GM19438 (cell line): ENCODE results near the gene NACC2.
"Not testable (repeated sequence)": the region's sequence is repeated elsewhere in the genome, so short reads cannot be mapped to it uniquely, and the experiment has no call there.

Source experiments
- ATAC-seq: cut with Tn5 transposase; IDR thresholded peaks from one replicate; pipeline ENCODE4 v1.9.1; 2021; ENCODE audit warnings: low read depth; ENCODE audit not compliant: unreplicated experiment

NACC2 gene

DNA sequence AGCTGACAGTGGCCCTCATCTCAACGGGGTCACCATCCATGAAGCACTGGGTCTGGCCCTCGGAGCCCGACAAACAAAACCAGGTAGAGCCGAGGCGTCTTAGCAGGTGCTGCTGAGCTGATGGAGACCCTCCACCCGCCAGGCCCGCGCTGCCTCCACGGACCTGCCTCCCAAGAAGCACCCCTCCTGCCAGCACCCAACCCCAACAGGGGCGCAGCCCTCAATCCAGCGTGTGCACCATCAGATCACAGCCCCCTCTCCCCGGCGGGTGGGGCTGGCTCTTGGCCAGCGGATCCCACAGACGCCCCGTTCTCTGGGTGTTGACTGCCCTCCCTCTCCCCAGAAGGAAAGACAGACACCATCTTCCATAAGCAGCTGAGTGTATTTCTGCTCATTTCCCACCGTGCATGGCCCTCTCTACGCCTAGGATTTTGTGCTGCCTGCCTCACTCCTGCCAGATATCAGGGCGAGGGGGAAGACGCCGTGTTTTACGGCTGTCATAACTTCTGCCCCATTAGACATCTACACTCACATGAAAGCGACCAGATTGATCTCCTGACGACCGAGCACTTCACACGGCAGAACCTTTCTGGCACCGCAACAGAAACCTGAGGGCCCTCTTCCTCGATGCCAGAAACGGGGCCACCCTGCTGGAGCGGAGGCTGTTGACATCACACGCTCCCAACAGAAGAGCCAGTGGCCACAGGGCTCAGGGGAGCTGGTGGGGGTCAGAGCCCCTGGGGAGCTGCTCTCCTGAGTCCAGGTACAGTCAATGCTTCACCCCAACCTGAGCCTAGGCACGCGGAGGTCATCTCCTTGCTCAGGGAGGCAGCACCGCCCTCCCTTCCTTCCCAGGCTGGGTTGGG, 12.4 kb downstream of the NACC2 start:
- no peak for ATAC-seq

DNA sequence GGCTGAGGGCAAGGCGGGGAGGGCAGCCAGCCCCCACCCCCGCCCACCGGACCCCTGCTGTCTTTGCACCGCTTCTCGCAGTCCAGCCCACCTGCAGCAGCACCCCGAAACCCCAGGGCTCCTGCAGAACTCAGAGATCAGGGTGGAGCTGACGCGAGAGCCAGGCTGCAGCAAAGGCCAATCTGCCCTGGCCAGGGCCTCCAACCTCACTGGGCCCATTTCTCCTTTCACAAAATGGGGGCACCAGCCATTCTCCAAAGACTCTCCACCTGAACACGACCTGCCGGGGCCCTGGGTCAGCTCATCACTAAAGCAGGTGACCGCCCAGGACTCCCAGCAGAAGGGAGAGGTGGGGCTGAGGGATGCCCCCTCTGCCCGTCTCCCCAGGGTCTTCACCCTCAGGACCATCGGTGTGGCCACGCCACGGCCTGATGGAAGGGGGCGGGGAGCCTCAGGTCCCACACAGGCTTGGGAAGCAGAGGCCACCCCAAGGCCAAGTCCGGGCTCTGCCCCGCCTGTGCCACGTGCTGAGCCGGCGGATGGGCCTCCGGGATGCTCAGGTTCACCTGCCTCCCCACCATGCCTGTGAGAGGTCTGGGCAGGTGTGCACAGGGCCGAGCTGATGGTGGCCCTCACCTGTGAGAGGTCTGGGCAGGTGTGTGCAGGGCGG, 13.1 kb downstream of the NACC2 start:
- no peak for ATAC-seq

DNA sequence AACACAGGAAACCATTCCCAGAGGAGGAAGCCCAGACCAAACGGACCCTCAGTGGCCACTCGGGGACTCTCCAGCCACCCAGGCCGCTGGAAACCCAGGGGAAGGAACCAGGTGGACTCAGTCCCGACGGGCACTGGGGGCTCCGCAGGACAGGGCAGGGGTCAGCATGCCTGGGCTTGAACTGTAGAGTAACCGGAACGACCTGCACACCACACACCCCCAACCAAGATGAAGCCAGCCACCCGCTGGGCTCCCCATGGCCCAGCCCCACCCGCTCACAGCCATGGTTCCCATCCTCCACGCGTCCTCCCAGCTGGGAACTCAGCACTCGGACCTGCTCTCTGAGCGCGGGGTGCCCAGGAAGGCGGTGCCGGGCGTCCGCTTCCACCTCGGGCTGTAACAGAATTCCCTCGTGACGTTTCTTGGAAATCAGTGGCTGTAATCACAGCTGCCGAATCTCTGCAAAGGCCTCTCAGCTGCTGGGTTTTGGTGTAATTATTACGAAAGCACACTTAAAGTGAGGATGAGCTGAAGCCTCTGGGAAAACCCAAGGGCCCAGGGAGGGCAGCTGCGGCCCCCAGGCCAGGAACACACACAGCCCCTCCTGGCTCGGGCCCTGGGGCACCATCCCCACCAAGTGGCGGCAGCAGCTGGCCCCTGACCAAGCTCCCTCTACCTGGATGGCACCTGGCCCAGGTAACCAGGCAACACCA, 13.8 kb downstream of the NACC2 start:
- ATAC-seq = no peak

DNA sequence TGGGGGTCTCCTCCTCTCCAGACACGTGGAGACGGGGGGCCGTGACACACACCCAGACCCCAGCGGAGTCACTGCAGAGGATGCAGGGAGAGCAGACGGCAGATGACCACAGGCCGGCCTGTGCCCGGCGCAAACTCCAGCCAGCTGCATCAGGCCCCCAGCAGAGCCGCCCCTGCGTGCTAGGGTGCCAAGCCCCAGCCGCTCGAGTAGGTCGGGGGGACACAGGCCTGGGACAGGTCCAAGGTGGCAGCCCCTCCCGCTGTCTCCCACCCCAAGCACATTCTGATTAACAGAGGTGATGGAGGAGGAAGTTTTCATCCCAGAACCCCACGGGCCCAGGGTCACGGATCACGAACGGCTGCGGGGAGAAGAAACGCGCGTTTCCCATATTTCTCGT, 14.4 kb downstream of the NACC2 start:
- no peak for ATAC-seq

DNA sequence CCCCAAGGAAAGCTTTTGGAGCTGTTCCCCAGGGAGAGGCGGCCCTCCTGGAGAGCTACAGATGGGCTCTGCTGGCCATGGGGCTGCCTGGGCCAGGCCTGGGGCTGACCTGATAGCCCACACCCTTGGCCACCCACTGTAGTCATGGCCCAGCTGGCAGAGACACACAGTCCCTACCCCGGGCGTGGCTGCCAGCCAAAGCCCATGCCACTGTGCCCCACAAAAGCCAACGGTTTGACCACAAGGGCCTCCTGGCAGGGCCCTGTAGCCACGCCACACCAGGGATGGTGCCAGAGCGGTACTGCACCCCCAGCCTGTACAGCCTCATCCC, 15.2 kb downstream of the NACC2 start:
- ATAC-seq = no peak

DNA sequence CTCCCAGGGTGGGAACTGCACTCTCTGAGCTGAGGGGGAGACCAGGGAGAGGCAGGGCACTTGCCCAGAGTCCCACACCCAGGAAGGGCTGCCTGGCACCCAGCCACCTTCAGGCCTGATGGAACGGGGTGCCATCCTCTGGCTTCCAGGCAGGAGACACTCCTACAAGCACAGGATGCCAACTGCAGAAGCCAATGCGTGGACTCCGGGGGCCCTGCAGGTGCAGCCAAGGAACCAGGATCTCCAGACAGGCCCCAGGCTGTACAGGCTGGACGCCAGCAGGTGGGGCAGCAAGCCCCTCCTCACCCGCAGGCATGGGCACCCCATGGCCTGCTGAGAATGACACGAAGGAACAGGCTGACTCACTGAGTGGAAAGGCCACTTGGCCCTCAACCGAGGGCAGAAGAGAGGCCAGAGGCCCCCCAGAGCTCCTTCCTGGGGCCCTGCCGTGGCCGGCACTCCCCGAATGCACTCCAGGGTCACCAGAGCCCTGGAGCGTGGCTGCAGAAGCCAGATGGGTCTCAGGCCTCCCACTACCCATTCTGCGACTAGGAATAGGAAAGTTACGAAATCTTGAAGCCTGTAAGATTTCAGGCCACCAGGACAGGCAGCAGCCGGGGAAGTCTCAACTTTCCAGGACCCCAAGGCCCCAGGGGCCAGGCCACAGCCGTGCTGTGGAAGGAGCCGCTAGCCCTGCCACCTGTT, 15.7 kb downstream of the NACC2 start:
- no peak for ATAC-seq

DNA sequence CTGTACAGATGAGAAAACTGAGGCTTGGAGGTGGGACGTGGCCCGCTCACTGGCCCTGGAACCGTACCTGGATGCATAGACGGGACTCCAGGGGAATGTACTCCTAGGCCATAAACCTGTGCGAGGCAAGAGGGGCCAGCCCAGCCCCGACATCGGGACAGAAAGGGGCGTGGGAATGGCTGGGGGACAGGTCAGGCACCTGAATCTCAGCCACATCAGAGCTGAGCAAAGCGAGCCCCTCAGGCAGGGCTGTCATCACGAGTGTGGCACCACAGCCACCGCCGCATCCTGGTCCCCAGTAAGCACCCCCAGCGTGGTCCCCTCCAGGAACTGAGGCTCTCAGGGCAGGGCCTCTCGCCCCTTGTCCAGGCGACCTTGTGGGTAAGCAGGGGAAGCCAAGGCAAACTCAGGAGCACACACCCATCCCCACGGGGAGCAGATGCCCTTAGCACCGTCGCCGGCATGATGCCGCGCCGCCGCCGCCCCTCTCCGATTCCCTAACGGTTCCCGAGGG, 16.5 kb downstream of the NACC2 start:
- ATAC-seq = no peak

DNA sequence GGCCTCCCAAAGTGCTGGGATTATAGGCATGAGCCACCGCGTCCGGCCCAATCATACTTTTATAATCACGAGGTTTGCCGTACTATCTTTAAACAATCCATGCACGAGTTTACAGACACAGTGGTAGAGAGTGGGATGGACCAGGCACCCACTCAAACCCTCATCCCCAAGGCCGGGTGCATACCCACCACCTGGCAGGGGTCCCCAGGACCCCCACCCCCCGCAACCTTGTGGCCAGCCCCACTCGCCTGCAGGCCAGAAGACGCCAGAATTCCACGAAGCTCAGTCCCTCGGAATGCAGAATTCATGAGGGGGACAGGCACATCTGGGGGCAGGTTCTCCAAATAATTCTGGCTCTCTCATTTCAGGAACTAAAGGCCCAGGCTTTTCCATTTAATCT, 17.1 kb downstream of the NACC2 start:
- ATAC-seq = no peak

DNA sequence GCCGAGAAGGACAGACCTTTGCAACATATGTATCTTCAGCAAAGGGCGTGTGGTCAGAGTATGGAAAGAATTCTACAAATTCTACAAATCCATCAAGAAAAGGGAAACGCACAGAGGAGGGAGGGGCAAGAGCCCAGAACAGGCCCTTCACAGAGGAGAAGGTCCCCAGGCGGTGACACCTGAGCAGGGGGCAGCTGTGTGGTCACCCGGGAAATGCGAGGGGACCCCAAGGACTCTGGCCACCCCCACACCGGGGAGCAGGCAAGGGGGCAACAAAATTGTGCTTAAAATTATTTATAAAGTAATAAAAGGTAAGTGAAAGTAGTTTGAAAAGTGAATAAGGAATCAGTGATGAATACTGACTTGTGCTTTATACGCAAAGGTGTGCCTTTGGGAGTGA, 17.6 kb downstream of the NACC2 start:
- ATAC-seq = no peak

DNA sequence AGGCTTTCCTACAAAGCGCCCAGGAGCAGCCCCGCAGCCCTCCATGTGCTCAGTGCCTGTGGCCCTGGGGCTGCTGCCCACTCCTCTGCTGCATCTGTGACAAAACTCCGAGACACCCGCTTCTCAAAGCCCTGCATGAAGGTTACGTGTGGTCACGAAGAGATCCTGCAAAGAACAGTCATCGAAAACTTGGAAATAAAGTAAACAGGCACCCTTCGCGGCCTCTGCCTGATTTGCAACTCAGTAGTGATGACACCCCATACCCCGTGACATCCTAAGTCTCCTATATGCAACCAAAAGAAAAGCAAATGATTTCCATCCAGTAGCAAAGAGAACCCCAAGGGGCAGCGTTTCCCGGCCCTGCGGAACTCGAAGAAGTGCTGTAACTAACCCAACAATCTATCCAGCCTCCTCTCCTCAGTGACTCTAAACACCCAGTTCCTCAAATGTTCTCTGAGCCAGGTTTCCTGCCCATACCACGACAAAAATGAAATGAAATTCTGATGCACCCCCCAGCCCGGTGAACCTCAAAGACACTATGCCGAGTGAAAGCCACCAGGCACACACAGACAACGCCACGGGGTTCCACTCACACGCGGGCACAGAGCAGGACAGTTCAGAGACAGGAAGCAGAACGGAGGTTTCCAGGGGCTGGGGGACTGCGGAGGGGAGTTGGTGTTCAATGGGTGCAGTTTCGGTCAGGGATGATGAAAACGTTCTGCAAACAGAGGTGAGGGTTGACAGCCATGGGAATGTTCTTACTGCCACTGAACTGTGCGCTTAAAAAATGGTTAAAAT, 19.0 kb downstream of the NACC2 start:
- ATAC-seq = no peak

DNA sequence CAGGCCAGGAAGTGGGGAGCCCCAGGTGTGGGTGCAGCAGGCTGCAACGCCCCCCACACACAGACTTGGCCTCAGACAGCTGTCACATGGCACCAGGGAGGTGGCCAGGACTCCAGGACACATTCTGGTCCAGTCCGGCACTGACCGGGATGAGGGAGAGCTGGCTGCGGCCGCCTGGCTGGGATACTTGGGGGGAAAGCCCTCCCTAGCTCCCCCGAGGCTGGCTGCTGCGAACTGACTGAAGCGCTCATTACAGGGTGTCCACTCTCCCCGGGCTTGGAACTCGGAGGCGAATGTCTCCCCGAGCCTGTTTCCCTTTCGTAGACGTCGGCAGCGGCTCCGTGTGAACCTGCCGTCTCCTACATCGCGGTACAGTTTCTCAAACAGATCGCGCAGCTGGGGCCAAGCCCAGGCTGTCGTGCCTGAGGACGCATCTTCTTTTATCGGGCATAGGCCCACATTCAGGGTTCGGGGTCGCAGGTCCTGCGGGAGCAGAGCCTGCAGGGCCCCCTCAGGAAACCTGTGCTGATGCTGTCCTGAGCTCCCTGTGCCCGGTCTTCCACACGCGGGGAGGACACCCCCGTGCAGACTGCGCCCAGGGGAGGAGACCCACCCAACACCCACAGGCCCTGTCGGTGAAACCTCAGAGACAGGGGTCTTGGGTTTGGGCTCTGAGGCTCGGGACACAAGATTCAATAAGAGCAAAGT, 19.8 kb downstream of the NACC2 start:
- ATAC-seq = no peak

DNA sequence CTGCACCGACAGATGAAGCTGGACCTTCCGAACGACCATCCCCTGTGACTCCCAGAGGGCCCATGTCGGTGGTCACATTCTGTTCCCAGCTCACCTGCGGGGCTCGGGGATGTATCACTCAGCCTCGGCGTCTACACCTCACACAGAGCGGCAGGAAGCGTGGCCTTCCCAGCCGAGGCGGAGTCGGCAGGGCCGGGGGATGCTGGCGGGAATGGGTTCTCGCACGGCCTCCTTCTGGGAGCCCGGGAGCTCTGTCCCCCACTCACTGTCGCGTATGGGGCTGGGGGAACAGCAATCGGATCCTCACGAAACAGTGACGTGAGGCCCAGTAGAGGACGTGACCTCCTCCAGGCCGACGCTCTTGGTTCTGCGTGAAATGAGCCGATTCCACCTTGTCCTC, 20.4 kb downstream of the NACC2 start:
- ATAC-seq = no peak

DNA sequence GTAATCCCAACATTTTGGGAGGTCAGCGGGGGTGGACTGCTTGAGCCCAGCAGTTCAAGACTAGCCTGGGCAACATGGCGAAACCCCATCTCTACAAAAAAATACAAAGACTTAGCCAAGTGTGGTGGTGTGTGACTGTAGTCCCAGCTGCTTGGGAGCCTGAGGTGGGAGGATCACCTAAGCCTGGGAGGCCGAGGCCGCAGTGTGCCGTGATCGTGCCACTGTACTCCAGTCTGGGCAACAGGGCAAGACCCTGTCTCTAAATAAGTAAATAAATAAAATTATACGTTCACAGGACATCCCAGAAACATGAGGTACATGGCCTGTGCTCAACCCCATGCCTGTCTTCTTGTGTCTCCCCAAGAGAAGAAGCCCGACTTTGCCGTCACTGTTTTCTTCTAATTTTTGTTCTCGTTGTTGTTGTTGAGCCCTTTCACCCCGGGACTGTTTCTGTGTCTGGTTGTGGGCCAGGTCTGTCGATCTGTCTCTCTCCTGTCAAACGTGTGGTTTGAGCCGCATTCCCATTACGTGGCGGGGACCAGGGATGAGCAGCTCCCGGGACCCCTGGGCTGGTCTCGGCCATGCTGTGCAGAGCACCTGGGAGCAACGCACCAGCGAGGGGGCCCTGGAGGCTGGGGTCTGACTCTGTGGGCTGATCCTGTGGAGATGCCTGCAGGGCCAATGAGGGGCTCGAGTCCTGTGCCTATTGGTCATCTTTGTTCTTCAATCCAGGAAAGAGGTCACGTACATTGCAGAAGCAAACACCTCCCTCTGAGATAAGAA, 32.2 kb downstream of the NACC2 start:
- no peak for ATAC-seq

DNA sequence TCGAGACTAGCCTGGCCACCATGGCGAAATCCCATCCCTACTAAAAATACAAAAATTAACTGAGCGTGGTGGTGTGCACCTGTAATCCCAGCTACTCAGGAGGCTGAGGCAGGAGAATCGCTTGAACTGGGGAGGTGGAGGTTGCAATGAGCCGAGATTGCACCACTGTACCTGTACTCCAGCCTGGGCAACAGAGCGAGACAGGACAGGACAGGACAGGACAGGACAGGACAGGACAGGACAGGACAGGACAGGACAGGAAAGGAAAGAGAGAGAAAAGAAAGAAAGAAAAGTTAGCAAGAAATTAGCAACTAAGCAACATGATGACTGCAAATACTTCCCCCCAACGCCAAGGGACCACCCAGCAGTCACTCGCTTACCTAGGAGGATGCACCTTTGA, 33.2 kb downstream of the NACC2 start:
- not testable (repeated sequence) for ATAC-seq

DNA sequence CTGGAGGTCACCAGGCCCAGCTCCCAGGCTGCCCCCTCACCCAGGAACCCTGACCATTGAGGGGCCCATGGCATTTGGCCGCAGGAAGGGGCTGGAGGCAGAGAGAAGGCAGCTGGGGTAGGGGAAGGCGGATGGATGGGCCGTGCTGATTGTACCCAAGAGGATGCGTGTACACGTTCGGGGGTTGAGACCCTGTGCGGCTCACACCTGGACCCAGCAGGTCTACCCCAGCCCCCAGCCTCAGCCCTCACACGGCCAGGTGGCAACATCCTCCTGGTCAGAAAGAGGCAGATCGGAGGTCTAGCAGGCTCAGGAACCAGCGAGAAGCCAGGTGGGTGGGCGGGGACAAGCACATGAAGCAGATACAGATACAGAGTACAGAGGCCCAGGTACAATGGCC, 33.7 kb downstream of the NACC2 start:
- ATAC-seq = no peak

DNA sequence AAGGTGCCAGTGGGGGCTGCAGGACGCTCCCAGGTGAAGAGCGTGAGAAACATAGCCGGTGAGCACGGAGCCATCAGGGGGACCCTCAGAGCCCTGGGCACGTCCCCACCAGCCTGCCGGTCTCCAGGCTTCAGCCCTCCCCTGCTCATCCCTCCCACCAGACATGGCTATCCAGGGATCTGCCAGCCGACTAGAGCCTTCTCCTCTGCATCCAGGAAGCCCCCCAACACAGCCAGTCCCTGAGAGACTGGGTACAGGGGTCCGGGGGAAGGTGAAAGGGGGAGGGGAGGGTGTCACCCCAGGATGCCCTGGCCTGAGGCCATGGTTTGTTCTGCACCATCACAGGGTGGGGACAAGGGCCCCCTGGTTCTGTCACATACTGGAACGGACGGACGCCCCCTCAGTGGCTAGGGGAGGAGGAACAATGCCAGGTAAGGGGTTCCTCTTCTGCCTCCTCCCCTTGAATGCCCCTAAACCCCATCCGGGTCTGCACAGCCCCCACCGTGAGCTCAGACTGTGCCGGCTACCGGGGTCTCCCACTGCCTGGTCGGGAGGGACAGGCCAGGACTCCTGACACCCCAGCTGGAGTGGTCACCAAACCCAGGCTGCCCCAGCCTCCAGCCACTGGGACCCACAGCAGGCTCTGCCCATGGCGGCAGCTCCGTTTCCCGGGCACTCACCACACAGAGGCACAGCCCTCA, 34.3 kb downstream of the NACC2 start:
- ATAC-seq = no peak

DNA sequence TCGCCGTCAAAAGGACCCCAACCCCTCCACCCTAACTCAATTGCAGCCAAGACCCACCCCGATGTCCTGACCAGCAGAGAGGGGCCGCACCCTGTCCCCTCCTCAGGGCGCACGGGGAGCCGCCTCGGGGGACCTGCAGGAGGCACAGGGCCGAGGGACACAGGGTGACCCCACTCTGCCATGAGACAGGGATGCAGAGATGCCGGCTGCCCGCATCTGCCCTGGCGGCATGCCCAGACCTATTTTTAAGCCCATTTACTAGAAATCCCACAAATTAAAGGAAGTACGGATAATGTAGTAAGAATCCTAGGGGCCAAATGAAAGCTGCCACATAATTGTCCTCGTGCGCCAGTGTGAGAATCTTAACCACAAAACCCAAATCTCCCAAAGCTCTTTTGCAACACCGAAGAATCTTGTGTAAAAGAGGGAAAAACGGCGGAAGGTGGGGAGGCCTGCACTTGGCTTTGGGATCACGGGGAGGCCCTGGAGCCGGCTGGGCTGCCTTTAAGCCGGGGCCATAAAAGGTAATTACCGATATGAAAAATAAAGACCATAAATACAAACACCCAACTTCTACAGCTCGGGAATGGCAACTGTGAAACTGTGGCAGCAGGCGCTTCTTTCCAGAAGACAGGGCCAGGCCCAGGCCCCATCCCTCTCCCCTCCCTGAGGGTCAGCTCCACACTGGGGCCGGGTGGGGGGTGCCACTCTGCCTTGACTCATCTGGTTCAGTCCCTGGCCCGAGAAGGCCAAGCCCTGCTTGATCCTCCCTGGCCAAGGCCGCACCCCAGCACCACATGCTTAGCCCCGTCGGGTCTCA, 35.0 kb downstream of the NACC2 start:
- ATAC-seq = no peak
